ENCODE results near the gene ARVCF. TPM values are rescaled to one million over a fixed set of nuclear protein-coding genes. Genes with fewer than 3 reads are reported as not detected.

Gene ARVCF
- total and polyA plus RNA-seq, 9 of the 15 experiments (the other 6 are each of a cell fraction or from before 2014, with no cell fraction given): 0.03 to 97.4 (median 15.6) TPM

DNA sequence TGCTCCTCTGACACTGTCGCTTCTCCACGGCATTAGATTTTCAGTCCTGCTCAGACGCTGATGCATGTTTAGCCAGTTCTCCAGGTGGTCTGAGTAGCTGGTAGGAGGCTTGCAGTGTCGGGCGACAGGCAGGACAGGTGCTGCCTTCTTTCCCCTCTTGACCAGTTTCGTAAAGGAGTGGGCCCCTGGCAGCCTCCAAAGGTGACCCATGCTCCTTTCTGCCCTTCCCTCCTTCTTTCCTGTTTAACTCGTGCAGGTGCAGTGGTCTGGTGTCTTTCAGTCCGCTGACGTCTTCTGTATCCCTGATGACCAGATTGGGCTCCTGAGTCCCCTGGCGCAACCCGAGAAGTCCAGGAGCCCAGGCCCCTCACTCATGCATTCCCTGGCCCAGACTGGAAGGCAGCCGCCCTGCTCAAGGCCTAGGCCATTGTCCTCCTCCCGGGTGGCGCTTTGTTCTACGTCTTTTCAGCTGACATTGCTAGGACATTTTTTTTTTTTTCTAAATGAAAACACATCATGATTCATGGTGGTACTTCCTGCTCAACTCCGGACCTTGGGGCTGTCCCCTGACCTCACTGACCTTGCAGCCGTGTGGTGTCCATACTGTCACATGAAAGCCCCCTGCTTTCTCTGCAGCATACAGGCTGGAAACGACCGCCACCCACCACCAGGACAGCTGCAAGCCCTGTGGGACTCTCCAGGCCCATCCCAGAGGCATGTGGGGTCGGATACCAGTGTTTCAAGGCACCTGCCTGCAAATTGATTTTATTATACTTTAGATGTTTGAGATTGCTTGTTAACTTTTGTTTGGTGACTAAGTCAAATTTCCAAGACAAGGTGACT, 49.5 kb downstream of the ARVCF start:
- WGBS (ENCODE audit: insufficient coverage, low coverage, missing lambda C conversion rate): 73% methylated on average over 20 of the region's 20 CpGs
- H2AFZ ChIP-seq (ENCODE audit: low read depth, low read length): no peak overlapping the region
- H3K9ac ChIP-seq (ENCODE audit: insufficient read depth in 1 of 2, low read depth in 2 of 2, low read length in 2 of 2): peak overlapping the region in 1 of 2 experiments; percentile 50; a peak in 2 of 4 replicates
- H3K4me3 ChIP-seq: no peak overlapping the region
- no TSS peak for BruUV-seq (replicated peaks)
- no peak overlapping the region for H3K27ac ChIP-seq (ENCODE audit: extremely low read depth, low read depth, low read length)
- intact Hi-C loops (cut with micrococcal nuclease): no loop called here
- H3K79me2 ChIP-seq (ENCODE audit: control insufficient read depth, insufficient read depth, low read length): no peaks in the 10 kb centered on the region
- H3K27me3 ChIP-seq (ENCODE audit: control insufficient read depth in 2 of 2, insufficient read depth in 2 of 2, low read length in 2 of 2): no peaks in the 10 kb centered on the region
- no peak for DNase-seq (ENCODE audit: extremely low read depth in 1 of 4, low spot score in 3 of 4)
- H3K36me3 ChIP-seq (ENCODE audit: control insufficient read depth, insufficient read depth, low read length): peaks cover 85% of the 10 kb centered on the region; the same call in 2 of the 3 replicates
- ChIA-PET CTCF (ENCODE audit: low intra/inter-chr PET ratio) (interaction anchor here (0.6 to 1.1 kb wide), 3 partner anchors 41 to 162 kb away, joined by 3 read pairs; no protein-coding TSS in a partner anchor), POLR2A (interaction anchor here (0.6 to 13.7 kb wide), 10 partner anchors 7 to 1056 kb away, joined by 3 to 115 read pairs (median 3); partner anchors contain the start of gene TANGO2)
- in situ Hi-C loops (cut with MboI): no loop called here
- no peak for FAIRE-seq
- peaks cover 7 to 68% of the 10 kb centered on the region in 2 experiments; a peak in 4 of 5 replicates for H3K4me1 ChIP-seq (replicated peaks in 1 of 2; ENCODE audit: control insufficient read depth in 2 of 2, insufficient read depth in 2 of 2, low read length in 2 of 2)
- H4K20me1 ChIP-seq (replicated peaks; ENCODE audit: control insufficient read depth, insufficient read depth, low read length): peaks cover 39% of the 10 kb centered on the region; the same call in 1 of the 2 replicates
- ATAC-seq: no peak
- no peak overlapping the region for H3K4me2 ChIP-seq (ENCODE audit: insufficient read depth, low read length)
- H3K9me1 ChIP-seq (ENCODE audit: control insufficient read depth, insufficient read depth, low read length): peaks cover 3% of the 10 kb centered on the region
- H3K9me3 ChIP-seq (replicated peaks; ENCODE audit: control insufficient read depth, insufficient read depth, low read depth, low read length): no peaks in the 10 kb centered on the region
- no peak for TF ChIP-seq MCM2 (IDR thresholded peaks at IDR 0.05; ENCODE audit: low read depth)
- peak; percentile 65 for TF ChIP-seq SETDB1 (IDR thresholded peaks at IDR 0.05; ENCODE audit: low read length)
- no peak for TF ChIP-seq PRPF4 (IDR thresholded peaks at IDR 0.05; ENCODE audit: insufficient read depth, low read depth, low read length, poor library complexity, severe bottlenecking)
- TF ChIP-seq ZNF436 (CRISPR knock-in tag; IDR thresholded peaks at IDR 0.05): peak; percentile 58; the same call in 1 of the 2 replicates
- no peak for TF ChIP-seq TAF15 (IDR thresholded peaks at IDR 0.05; ENCODE audit: low read depth, low read length)
- no peak for TF ChIP-seq RUNX1 (IDR thresholded peaks at IDR 0.05; ENCODE audit: low read depth)
- no peak for TF ChIP-seq SAP30 (IDR thresholded peaks at IDR 0.05; ENCODE audit: borderline replicate concordance, insufficient read depth, low read depth, low read length, poor library complexity, severe bottlenecking)
- TF ChIP-seq, protein P1, sequence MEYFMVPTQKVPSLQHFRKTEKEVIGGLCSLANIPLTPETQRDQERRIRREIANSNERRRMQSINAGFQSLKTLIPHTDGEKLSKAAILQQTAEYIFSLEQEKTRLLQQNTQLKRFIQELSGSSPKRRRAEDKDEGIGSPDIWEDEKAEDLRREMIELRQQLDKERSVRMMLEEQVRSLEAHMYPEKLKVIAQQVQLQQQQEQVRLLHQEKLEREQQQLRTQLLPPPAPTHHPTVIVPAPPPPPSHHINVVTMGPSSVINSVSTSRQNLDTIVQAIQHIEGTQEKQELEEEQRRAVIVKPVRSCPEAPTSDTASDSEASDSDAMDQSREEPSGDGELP (CRISPR knock-in tag; IDR thresholded peaks at IDR 0.05; ENCODE audit: borderline replicate concordance): no peak
- no peak for TF ChIP-seq RBM15 (IDR thresholded peaks at IDR 0.05; ENCODE audit: insufficient read depth, low read length)
- 0 out of 2 replicates have a peak, but pooled peaks have one; percentile 17 for TF ChIP-seq SUPT5H (IDR thresholded peaks at IDR 0.05)
- TF ChIP-seq, protein P2, sequence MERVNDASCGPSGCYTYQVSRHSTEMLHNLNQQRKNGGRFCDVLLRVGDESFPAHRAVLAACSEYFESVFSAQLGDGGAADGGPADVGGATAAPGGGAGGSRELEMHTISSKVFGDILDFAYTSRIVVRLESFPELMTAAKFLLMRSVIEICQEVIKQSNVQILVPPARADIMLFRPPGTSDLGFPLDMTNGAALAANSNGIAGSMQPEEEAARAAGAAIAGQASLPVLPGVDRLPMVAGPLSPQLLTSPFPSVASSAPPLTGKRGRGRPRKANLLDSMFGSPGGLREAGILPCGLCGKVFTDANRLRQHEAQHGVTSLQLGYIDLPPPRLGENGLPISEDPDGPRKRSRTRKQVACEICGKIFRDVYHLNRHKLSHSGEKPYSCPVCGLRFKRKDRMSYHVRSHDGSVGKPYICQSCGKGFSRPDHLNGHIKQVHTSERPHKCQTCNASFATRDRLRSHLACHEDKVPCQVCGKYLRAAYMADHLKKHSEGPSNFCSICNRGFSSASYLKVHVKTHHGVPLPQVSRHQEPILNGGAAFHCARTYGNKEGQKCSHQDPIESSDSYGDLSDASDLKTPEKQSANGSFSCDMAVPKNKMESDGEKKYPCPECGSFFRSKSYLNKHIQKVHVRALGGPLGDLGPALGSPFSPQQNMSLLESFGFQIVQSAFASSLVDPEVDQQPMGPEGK (CRISPR knock-in tag; IDR thresholded peaks at IDR 0.05; ENCODE audit: borderline replicate concordance): no peak
- no peak for TF ChIP-seq ZBTB1 (CRISPR knock-in tag; IDR thresholded peaks at IDR 0.05; ENCODE audit: borderline replicate concordance, low read depth)
- TF ChIP-seq C11orf30 (IDR thresholded peaks at IDR 0.05; ENCODE audit: low read depth): no peak
- TF ChIP-seq, protein P3, sequence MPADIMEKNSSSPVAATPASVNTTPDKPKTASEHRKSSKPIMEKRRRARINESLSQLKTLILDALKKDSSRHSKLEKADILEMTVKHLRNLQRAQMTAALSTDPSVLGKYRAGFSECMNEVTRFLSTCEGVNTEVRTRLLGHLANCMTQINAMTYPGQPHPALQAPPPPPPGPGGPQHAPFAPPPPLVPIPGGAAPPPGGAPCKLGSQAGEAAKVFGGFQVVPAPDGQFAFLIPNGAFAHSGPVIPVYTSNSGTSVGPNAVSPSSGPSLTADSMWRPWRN (IDR thresholded peaks at IDR 0.05; ENCODE audit: low read depth): no peak
- TF ChIP-seq HNRNPUL1 (IDR thresholded peaks at IDR 0.05; ENCODE audit: low read length): no peak
- TF ChIP-seq ZKSCAN1 (IDR thresholded peaks at IDR 0.05; ENCODE audit: low read depth, low read length): no peak
- TF ChIP-seq HMG20B (CRISPR knock-in tag; IDR thresholded peaks at IDR 0.05): no peak
- TF ChIP-seq BHLHE40 (IDR thresholded peaks at IDR 0.05; ENCODE audit: low read length): peak; percentile 5; the same call in 1 of the 2 replicates

Measured in K562 (cell line).